ENCODE data around the gene ALDH3A1. TPM values are rescaled to one million over a fixed set of nuclear protein-coding genes. Genes with fewer than 3 reads are reported as not detected.

Gene ALDH3A1
- total RNA-seq, 1 donor from 2014 or later, result not detected

DNA sequence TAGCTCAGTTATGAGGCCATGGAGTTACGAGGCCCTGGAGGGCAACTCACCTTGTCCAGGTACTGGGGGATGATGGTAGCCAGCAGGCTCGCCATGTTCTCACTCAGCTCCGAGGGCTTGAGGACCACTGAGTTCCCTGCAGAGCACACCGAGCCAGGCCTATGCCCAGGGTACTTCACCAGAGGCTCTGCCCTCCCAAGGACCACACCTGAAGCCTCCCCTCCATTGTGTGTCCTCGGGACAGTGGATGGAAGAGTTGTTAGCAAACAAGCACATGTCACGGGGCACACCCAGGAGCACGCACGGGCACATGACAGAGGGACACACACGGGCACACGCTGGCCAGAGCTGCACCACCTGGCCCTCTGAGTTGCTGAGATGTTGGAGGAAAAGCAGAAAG is 5.6 kb downstream of the ALDH3A1 start:
- intact Hi-C loops (cut with micrococcal nuclease), result no loop called here

- intact Hi-C loops (cut with micrococcal nuclease), result no loop called here
These were observed 6.2 kb downstream of the ALDH3A1 start for GRCh38 chr17:19741832-19742457.

DNA sequence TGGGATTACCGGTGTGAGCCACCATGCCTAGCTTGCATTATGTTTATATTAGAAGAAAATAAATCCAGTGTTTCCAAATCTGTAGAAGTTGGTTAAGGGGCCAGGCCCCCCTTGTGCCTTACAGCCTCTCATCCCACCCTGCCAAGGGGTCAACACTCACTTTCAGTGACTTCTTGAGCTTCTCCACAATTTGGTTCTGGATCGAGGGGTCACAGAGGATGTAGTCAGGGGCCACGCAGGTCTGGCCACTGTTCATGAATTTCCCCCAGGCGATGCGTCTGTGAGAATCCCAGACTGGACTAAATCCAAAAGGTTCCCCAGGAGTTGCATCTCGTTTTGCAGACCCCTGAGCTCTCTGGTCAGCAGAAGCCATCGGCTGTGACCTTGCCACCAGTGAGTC is 7.2 kb downstream of the ALDH3A1 start:
- intact Hi-C loops (cut with micrococcal nuclease), result no loop called here

- intact Hi-C loops (cut with micrococcal nuclease), result no loop called here
These were observed 8.6 kb downstream of the ALDH3A1 start for GRCh38 chr17:19739241-19740201.

DNA sequence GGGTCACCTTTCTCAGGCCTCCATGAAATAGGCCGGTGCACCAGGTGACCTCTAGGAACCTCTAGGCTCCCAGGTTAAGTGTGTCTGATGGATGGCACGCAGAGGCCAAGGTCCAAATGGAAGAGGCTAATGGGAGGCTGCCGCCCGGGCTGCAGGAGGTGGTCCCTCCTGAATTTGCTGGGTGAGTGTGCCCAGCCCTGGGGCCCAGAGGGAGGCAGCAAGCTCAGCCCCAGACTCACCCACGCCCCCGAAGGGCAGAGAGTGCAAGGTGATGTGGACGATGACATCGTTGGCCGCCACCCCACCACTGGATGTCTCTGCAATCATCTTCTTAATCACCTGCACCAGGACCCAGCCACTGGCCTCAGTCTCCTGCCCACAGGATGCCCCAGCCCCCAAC is 9.3 kb downstream of the ALDH3A1 start:
- intact Hi-C loops (cut with micrococcal nuclease), result no loop called here

DNA sequence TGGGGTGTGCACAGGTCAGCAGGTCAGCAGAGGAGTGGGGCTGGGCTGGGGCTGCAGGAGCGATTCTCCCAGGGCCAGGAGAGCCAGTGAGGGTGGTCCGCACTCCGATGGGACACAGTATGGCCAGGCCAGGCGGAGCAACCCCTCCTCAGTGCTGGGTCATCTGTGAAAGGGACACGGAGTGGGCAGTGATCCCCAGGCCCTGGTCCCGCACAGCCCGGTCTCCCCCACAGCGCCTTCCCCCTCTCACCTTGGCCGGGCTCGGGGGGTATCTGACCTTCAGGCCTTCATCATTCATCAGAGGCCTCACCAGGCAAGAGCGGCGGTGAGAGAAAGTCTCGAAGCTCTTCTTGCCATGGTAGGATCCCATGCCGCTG is 10.0 kb downstream of the ALDH3A1 start:
- intact Hi-C loops (cut with micrococcal nuclease), result no loop called here

DNA sequence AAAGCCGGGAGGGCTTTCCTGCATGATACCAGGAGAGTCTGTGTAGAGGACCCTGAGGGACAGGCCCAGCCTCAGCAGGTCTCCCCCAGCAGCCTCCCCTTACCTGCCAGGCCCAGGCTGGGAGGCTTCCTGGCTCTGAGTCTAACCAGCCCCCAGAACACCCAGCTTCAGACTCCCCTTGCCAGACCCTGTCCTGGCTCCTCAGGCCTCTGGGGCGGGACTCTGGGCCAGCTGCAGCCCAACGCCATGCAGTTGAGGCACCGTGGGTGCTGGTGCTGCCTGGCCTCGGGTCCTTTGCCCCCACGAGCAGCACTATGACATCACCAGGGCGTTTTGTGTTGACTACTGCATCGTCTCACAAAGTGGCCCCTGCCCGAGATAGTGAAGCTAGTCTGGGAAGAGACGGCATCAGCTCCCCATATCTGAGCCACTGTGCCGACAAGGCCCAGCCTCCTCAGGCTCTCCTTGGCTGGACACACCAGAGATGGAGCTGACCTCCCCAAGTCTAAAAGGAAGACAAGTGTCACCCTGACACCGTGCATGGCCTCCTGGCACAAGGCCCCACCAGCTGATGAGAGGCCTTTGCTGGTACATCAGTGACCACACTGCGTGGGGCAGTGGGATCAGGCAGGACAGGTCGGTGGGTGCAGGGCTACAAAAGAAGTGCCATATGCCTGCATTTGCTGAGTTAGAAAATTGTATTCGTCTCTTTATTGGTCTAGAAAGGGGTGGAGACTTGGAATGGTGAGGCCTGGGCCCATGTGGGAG is 10.6 kb downstream of the ALDH3A1 start:
- intact Hi-C loops (cut with micrococcal nuclease), result no loop called here

GRCh38 chr17:19736071-19736470 is 12.0 kb downstream of the ALDH3A1 start:
- intact Hi-C loops (cut with micrococcal nuclease), result no loop called here

DNA sequence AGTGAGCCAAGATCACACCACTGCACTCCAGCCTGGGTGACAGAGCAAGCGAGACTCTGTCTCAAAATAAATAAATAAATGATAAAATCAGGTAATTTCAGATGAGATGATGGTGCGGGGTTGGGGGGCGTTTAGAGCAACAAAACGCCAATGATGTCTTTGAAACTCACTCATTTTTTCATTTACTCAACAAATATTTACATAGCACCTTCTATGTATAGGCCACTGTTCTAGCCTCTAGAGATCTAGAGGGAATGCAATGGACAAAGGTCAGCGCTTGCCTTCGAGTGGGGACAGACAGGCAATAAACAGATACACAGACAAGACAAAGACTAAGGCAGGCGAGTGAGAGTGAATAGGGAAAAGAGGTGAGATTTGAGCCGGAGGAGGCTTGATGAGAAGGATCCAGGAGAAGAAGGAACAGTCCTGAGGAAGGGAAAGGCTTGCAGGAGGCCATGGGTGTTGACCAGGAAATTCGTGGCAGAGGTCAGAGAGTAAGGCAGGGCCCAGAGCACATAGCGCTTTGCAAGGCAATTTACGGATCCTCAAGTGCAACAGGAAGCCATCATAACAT is 14.1 kb downstream of the ALDH3A1 start:
- intact Hi-C loops (cut with micrococcal nuclease), result no loop called here

DNA sequence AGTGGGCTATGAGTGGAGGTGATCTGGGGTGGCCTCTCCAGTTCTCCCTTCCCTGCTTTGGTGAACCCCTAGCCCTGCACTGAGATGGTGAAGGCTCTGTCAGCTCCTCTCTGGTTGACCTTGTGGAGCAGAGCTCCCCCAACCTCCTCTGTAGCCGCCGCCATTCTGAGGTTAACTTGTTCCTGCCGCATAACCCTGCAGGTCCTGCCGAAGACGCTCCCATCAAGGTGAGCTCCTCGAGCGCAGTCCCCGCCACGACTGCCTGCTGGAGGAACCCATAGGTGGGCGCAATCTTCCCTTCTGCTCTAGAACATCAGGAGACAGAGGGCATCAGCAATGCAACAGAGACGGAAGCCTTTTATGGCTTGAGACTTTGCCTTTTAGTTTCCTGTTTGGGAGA is 16.5 kb downstream of the ALDH3A1 start:
- intact Hi-C loops (cut with micrococcal nuclease), result no loop called here

DNA sequence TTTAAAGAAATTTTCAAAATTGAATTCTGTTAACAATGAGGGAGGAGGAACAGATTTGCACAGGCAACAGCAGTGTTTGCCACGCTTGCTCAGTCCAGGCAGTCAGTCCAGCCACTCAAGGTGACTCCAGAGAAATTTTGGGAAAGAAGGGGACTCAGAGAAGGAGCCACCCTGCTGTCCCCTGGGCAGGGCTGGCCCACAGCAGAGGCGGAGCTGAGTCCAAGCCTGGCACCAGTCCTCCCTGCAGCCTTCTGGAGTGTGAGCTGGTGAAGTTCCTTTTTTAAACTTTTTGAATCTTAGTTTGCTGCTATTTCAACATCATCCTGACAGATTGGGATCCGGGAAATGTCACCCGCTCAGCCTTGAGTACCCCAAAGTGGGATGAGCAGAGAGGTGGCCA is 17.3 kb downstream of the ALDH3A1 start:
- intact Hi-C loops (cut with micrococcal nuclease), result no loop called here

DNA sequence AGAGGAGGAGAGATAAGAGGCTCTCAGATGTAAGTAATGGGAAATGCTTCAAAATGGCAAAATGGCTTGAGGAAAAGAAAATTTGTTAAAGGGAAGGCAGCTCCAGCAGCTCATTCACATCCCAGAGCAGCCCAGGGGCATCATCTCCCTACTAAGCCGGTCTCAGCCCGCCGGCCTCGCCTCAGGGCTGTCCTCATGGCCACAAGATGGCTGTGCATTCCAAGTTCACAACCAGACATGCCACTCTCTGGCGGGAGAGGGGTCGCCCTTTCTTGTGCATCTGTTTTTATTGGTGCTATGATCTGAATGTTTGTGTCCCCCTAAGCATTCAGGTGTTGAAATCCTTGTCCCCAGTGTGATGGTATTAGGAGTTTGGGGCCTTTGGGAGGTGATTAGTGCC is 18.2 kb downstream of the ALDH3A1 start:
- intact Hi-C loops (cut with micrococcal nuclease), result no loop called here

DNA sequence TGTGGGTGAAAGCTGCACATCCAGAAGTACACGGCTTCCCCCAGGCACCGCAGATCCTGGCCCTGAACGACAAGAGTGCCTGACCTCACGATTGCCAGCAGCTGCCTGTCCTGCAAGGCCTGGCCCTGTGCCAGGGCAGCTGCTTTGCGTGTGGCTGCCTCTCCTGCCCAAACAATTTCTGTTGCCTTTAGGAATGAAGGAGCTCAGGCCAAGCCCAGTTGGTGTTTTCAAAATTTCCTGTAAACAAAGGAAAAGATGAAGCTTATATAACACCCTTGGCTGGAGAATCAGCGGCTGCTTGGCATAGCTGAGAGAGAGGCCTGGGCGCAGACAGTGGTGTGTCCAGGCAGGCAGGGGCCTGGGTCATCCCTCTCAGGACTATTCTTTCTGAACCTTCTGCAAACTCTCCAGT is 20.0 kb downstream of the ALDH3A1 start:
- intact Hi-C loops (cut with micrococcal nuclease), result no loop called here

DNA sequence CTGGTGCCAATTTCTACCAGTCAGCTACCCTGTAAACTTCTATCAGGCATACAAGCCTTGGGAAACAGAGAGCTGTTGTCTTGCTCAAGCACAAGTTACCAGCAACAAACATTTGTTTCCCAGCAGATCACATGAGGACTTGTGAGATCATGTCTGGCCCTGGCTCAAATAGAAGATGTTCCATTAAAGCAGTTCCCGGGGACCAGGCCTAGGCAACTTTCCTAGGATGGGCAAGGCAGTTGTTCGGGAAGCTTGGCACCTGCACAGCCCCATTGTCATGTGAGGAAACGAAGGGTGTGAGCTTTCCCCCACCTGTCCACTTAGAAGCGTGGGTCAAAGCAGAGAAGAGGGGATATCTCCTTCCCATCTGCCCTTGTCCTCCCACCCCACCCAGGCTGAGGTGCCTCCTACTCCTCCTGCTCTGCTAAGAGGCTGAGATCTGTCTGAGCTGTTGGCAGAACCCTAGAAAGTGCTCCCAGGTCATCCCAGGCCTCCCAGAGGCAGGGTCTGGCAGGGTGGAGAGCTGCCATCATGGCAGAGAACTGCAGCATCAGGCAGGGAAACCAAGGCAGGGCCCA is 20.5 kb downstream of the ALDH3A1 start:
- intact Hi-C loops (cut with micrococcal nuclease), result no loop called here

GRCh38 chr17:19726631-19727376 is 21.3 kb downstream of the ALDH3A1 start:
- intact Hi-C loops (cut with micrococcal nuclease), result no loop called here

DNA sequence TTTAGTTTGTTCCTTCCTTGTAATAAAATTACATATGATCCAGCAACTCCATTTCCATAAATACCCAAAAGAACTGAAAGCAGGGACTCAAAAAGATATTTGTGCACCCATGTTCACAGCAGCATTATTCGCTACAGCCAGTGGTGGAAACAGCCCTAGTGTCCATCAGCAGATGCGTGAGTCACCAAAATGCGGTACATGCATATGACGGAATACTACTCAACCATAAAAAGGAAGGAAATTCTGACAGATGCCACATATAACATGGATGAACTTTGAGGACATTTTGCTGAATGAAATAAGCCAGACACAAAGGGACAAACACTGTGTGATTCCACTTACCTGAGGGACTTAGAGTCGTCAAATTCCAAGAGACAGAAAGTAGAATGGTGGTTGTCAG is 22.6 kb downstream of the ALDH3A1 start:
- intact Hi-C loops (cut with micrococcal nuclease), result no loop called here

DNA sequence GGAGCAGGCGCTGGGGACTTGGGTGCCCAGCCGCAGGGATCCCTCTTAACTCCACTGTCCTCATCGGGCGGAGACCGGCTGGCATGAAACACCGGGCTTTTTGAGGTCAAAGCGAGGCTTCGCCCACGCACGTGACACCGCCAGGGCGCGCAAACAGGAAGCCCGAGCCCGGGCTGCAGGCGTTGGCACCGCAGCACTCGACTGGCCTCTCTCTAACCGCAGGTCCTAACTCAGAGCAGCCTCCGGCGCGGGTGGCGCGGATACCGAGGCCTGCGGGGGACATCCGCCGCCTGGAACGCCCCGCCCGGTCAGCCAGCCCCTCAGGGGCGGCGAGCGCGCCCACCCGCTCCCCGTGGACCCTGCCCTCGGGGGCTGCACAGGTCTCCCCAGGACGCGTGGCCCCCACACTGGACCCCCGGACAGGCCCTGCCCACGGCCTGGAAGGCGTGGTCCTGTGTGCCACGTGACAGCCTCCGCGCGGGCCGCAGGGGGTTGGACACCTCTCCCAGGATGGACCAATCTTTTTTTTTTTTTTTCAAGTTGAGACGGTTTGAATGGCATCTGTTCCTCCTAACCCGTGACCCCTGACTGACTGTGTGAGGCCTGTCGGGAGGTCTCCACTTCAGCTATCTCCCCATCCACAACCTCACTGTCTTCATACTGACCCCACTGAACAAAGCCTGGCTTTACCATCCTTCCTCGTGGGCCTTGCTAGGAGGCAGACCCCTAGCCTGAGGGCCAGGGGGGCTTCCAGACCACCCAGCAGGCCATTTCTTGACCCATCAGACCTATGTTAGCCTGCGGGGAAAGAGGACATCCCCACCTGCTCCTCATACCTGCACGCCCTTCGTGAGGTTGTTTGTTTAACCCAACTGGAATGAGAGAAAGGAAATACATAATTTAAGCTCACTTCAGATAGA is 23.3 kb downstream of the ALDH3A1 start:
- intact Hi-C loops (cut with micrococcal nuclease), result no loop called here

- intact Hi-C loops (cut with micrococcal nuclease), result no loop called here
These were observed 24.1 kb downstream of the ALDH3A1 start for GRCh38 chr17:19723964-19724363.

DNA sequence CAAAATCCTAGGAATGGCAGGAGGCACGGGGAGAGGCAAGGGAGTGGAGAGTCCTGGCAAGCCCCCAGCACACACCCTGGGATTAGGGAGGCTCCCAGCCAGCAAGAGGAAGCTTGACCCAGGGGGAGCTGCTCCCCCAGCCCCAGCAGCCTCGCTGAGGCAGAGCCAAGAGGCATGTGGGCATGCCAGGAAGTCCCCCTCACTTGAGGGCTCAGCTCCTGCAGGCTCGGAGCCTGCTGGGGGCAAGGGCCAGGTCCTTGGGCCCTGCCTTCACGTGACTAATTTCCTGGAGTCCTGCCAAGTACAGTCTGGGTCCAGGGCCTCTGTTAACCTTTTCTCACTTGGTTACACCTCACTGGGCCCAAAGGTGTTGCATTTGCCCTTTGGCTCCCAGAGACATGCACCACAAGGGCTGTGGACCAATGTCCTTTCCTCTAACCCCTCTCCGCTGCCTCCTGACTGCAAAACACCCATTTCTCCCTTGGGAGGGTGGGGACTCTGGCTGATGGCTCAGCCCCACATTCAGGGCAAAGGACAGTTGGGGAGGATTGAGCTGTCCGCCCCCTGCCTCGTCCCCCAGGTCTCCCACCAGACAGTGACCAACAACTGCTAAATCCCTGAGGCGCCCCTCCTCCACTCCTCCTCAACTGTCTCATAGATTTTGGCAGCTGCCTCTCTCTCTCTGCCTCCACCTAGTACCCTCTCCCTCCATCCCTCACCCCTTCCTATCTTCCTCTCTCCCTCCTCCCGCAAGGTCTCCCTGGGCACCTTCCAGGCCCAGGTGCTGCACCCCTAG is 27.3 kb downstream of the ALDH3A1 start:
- intact Hi-C loops (cut with micrococcal nuclease), result no loop called here
